IPS-18c (cell line): ENCODE results near the gene PYCR2.

Experiments used
- H3K4me3 ChIP-seq: 2 replicates; pipeline ENCODE4 v1.7.0; 2013; ENCODE audit warnings: low read depth, mild to moderate bottlenecking, low read length, moderate library complexity; ENCODE audit not compliant: insufficient read depth
- H3K9me3 ChIP-seq: one replicate; pipeline ENCODE4 v1.6.1; 2013; ENCODE audit warnings: mild to moderate bottlenecking, low read length, moderate library complexity; ENCODE audit not compliant: control insufficient read depth, insufficient read depth

The PYCR2 gene

DNA sequence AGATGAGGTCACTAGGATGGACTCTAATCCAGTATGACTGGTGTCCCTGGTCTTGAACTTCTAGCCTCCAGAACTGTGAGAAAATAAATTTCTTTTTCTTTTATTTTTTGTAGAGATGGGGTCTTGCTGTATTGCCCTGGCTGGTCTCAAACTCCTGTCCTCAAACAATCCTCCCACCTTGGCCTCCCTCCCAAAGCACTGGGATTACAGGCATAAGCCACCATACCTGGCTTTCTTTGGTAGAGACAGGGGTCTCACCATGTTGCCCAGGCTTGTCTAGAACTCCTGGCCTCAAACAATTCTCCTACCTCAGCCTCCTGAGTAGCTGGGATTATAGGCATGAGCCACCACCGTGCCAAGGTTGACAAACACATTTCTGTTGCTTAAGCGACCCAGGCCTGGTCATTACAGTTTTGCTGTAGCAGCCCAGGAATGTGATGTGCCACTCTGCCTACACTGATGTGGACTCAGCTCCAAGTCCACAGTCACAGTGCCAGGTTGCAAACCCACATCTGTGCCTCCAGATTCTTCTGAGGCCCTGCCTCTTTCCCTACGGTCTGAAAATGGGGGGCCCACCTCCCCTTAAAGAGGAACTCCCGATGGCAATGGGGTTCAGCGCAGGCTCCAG is 15.9 kb downstream of the PYCR2 start:
- Histone ChIP-seq H3K4me3 (no peak overlapping the region), H3K9me3 (no peaks in the 10 kb centered on the region)

DNA sequence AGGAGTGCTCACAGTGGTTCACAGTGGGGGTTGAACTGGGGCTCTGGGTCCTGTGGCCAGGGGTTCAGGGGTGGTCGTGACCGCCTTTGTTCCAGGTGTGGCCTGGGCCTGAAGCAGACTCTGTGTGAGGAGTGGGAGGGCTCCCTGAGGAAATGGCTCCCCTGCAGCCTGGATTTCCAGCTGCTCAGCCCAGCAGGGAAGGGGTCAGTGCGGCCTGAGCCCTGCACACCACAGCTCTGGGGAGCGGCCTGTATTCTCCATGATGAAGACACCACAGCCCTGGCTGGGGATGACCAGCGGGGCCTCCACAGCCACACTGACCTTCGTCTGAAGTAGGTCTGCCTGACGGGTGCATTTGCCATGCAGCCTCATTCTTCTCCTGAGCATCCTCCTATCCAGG is 16.7 kb downstream of the PYCR2 start:
- H3K9me3 ChIP-seq: no peaks in the 10 kb centered on the region
- no peak overlapping the region for H3K4me3 ChIP-seq

GRCh38 chr1:225906467-225906866 is 17.6 kb downstream of the PYCR2 start:
- Histone ChIP-seq H3K9me3 (no peaks in the 10 kb centered on the region), H3K4me3 (no peak overlapping the region)

GRCh38 chr1:225903623-225904022 is 20.4 kb downstream of the PYCR2 start:
- H3K9me3 ChIP-seq: no peaks in the 10 kb centered on the region

DNA sequence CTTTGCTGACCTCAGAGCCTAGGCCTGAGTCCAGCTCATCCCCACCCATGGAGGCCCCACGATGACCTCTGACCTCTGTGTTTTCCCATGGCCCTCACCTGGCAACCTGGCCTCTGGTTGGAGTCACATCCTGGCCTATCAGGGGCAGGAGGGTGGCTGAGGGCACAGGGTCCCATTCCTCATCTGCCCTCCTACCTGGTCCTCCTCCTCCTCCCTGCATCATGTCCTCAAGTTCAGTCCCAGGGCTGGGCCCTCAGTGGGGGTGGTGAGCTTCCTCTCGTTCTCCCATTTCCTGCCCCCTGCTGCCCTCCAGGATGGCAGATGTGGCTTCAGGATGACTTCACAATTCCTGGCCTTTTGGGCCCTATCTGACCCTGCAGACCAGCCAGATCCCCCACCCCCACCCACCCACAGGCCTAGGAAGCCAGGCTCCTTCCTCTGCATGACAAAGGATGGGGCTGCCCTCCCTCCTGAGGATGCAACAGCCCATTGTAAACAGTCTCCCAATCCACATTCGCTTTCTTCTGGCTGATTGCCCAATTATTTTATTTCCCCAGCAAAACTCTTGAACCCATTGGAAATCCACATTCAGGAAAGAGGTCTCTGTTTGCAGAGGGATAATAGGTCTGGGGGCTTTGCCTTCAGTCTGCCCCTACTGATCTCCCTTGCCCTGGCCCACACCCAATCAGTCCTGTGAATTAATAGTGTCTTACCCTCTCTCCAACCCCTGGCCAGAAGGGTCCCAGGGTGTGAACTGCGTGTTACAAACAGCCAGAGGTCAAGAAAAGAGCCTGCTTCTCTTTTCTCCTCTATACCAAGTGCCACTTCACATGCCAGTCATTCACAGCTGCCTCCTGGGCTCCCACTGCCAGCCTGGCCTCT is 24.8 kb downstream of the PYCR2 start:
- H3K9me3 ChIP-seq: no peaks in the 10 kb centered on the region
- H3K4me3 ChIP-seq: no peak overlapping the region; the same call in 1 of the 2 replicates

More at GRCh38 chr1:225903623-225904022, 20.4 kb downstream of the PYCR2 start:
- H3K4me3 ChIP-seq: no peak overlapping the region

GRCh38 chr1:225897595-225898514 is 26.2 kb downstream of the PYCR2 start:
- Histone ChIP-seq H3K9me3 (no peaks in the 10 kb centered on the region), H3K4me3 (no peak overlapping the region)

GRCh38 chr1:225896937-225897549 is 27.0 kb downstream of the PYCR2 start:
- H3K4me3 ChIP-seq: no peak overlapping the region
- no peaks in the 10 kb centered on the region for H3K9me3 ChIP-seq

GRCh38 chr1:225896494-225896893 is 27.6 kb downstream of the PYCR2 start:
- no peaks in the 10 kb centered on the region for H3K9me3 ChIP-seq
- no peak overlapping the region for H3K4me3 ChIP-seq

GRCh38 chr1:225892307-225892706 is 31.7 kb downstream of the PYCR2 start:
- Histone ChIP-seq H3K4me3 (no peak overlapping the region), H3K9me3 (no peaks in the 10 kb centered on the region)

DNA sequence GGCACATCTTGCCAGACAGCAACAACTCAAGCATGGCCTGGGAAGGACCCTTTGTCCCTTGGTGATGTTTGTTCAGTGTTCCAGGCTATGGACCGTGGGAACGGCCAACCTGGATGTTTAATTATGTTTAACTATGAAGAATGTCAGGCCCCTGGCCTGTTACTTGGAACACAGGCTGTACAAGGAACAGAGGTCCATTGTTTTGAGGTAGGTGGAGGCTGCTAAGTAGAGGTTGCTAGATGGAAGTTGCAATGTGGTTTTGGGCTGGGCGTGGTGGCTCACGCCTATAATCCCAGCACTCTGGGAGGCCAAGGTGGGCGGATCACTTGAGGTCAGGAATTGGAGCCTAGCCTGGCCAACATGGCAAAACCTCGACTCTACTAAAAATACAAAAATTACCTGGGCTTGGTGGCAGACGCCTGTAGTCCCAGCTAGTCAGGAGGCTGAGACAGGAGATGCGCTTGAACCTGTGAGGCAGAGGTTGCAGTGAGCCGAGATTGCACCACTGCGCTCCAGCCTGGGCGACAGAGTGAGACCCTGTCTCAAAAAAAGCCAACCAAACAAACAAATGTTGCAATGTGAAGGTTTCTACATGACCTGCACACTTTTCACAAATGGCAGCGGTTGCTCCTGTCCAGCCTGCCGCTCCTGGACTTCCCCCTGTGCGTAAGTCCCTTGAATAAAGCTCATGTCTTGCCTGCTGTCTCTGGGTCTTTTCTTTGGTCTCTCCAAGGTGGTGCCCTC is 32.6 kb downstream of the PYCR2 start:
- Histone ChIP-seq H3K4me3 (no peak overlapping the region), H3K9me3 (no peaks in the 10 kb centered on the region)

GRCh38 chr1:225890346-225891228 is 33.5 kb downstream of the PYCR2 start:
- no peak overlapping the region for H3K4me3 ChIP-seq
- H3K9me3 ChIP-seq: no peaks in the 10 kb centered on the region

- Histone ChIP-seq H3K9me3 (no peaks in the 10 kb centered on the region), H3K4me3 (no peak overlapping the region)
These were observed 34.3 kb downstream of the PYCR2 start for GRCh38 chr1:225889743-225890142.

- Histone ChIP-seq H3K9me3 (no peaks in the 10 kb centered on the region), H3K4me3 (no peak within 1 kb of the TSS)
These were observed 35.0 kb downstream of the PYCR2 start, which contains the start of gene LEFTY1 for GRCh38 chr1:225888898-225889601. Gene LEFTY1 (minus strand): TSS chr1:225889146. CDS start chr1:225889066, 80 bp downstream.

DNA sequence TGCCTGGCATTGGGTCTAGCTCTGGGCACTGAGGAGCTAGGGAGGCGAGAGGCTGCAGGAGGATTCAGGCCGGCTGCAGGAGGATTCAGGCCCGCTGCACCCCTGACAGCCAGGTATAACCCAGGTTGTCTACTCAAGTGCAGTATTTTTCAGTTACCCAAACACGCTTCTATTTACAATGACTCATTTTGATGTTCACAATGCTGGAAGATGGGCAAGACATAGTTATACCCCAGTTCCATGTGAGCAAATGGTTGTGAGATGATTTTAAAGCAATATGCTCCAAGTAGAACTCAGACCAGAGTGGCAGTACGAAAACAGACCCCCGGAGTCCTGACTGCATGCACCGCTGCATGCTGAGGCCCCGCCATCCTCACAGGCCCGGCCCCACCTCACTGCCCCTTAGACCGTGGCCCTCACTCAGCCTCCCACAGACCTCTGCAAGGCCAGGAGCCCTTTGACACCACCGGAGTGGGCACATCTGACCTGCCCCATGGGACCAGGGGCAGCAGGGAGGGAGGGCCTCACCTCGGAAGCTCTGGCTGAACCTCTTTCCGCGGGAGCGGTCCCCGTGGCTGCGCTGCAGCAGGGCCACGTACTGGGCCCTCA is 35.7 kb downstream of the PYCR2 start:
- H3K4me3 ChIP-seq: no peak overlapping the region
- H3K9me3 ChIP-seq: peaks cover 2% of the 10 kb centered on the region
